ENCODE results near the gene SLC8A1. TPM values are rescaled to one million over a fixed set of nuclear protein-coding genes. Genes with fewer than 3 reads are reported as not detected.

The SLC8A1 gene
- total and polyA plus RNA-seq, 10 of the 15 experiments (the other 5 are each of a cell fraction or from before 2014, with no cell fraction given) = under 0.01 to 1.2 (median 0.01) TPM; not detected in 3

GRCh38 chr2:40439473-40439872 is 12.4 kb downstream of the SLC8A1 start:
- DNase-seq (ENCODE audit: low read depth, low spot score) (no peak), ATAC-seq (no peak), FAIRE-seq (no peak)
- no peak overlapping the region for H3K9ac ChIP-seq (ENCODE audit: control insufficient read depth, insufficient read depth, low read length)
- RAD21 ChIA-PET (ENCODE audit: unreplicated experiment) = no interaction called here
- no peak overlapping the region for H2AFZ ChIP-seq (ENCODE audit: control insufficient read depth, low read depth, low read length)
- H3K36me3 ChIP-seq (ENCODE audit: control insufficient read depth in 2 of 2, insufficient read depth in 2 of 2, low read length in 1 of 2) = no peaks in the 10 kb centered on the region
- SMC1A ChIA-PET (ENCODE audit: uncharacterized antibody, unreplicated experiment) = interaction anchor here (1.3 kb wide), 1 partner anchor 33 kb away, joined by 3 read pairs; no protein-coding TSS in a partner anchor
- CTCF ChIA-PET = interaction anchor here (2.8 kb wide), 1 partner anchor 10 kb away, joined by 12 read pairs; no protein-coding TSS in a partner anchor
- intact Hi-C loops (cut with micrococcal nuclease; ENCODE audit: unreplicated experiment) (no loop called here), in situ Hi-C loops (cut with MboI) (no loop called here)
- H3K4me3 ChIP-seq = no peak overlapping the region
- H3K4me2 ChIP-seq (ENCODE audit: control insufficient read depth, insufficient read depth) = no peak overlapping the region
- no TSS peak for BruUV-seq (replicated peaks)
- H3K27me3 ChIP-seq (replicated peaks in 1 of 2; ENCODE audit: control insufficient read depth in 2 of 2, insufficient read depth in 2 of 2, low read length in 1 of 2) = no peaks in the 10 kb centered on the region; a peak in 1 of 4 replicates
- no peaks in the 10 kb centered on the region for H3K79me2 ChIP-seq (ENCODE audit: control insufficient read depth, insufficient read depth, low read length)
- no peaks in the 10 kb centered on the region for H3K9me3 ChIP-seq (replicated peaks; ENCODE audit: control insufficient read depth, insufficient read depth, low read length)
- POLR2A ChIA-PET = no interaction called here
- H3K27ac ChIP-seq (ENCODE audit: control insufficient read depth, insufficient read depth) = no peak overlapping the region
- no peaks in the 10 kb centered on the region for H4K20me1 ChIP-seq (ENCODE audit: control insufficient read depth, insufficient read depth)
- no peaks in the 10 kb centered on the region for H3K4me1 ChIP-seq (ENCODE audit: control insufficient read depth, insufficient read depth, low read length)
- TF ChIP-seq ESRRA (IDR thresholded peaks at IDR 0.05; ENCODE audit: low read length) = no peak
- no peak for TF ChIP-seq TCF3 (IDR thresholded peaks at IDR 0.05; ENCODE audit: borderline replicate concordance, insufficient read depth, low read depth, low read length)
- no peak for TF ChIP-seq ELK1 (IDR thresholded peaks at IDR 0.05; ENCODE audit: low read depth, low read length)
- no peak for TF ChIP-seq ZBTB11 (CRISPR knock-in tag; IDR thresholded peaks at IDR 0.05)
- no peak for TF ChIP-seq ZNF217 (IDR thresholded peaks at IDR 0.05)
- TF ChIP-seq MTA3 (IDR thresholded peaks at IDR 0.05; ENCODE audit: borderline replicate concordance, low read length) = no peak
- no peak for TF ChIP-seq ATF7 (IDR thresholded peaks at IDR 0.05; ENCODE audit: low read depth)
- no peak for TF ChIP-seq JUND (IDR thresholded peaks at IDR 0.05; ENCODE audit: low read depth, low read length)
- no peak for TF ChIP-seq ZNF207 (IDR thresholded peaks at IDR 0.05; ENCODE audit: borderline replicate concordance)
- no peak for TF ChIP-seq BACH1 (IDR thresholded peaks at IDR 0.05; ENCODE audit: borderline replicate concordance)
- TF ChIP-seq TAF1 (IDR thresholded peaks at IDR 0.05; ENCODE audit: borderline replicate concordance, low read depth, low read length) = no peak
- no peak for TF ChIP-seq TBL1XR1 (IDR thresholded peaks at IDR 0.05; ENCODE audit: low read depth, low read length)
- TF ChIP-seq SKIL (IDR thresholded peaks at IDR 0.05; ENCODE audit: low read depth, poor library complexity, severe bottlenecking) = no peak
- no peak for TF ChIP-seq ZBTB40 (IDR thresholded peaks at IDR 0.05; ENCODE audit: borderline replicate concordance)

All from GM12878 (cell line).